Osteoblast (primary cell): ENCODE data around the gene ZFY. TPM values are rescaled to one million over a fixed set of nuclear protein-coding genes. Genes with fewer than 3 reads are reported as not detected.

Experiments
- DNase-seq: peaks from one replicate; pipeline ENCODE4 v3.0.0; 2011; ENCODE audit warnings: low spot score, mixed read lengths; ENCODE audit not compliant: insufficient read length; ENCODE audit errors: missing footprints
- H2AFZ ChIP-seq: 2 replicates; pipeline ENCODE4 v1.6.0; 2011; ENCODE audit warnings: mild to moderate bottlenecking, low read length
- H3K27ac ChIP-seq: 2 replicates; pipeline ENCODE4 v1.5.1; 2011; ENCODE audit warnings: mild to moderate bottlenecking, low read depth, low read length, moderate library complexity
- H3K27me3 ChIP-seq: 2 replicates; pipeline ENCODE4 v1.6.0; 2012; ENCODE audit warnings: mild to moderate bottlenecking, control low read depth, inconsistent platforms, low read length, moderate library complexity; ENCODE audit not compliant: insufficient read depth
- H3K36me3 ChIP-seq: 2 replicates; pipeline ENCODE4 v1.5.1; 2011; ENCODE audit warnings: mild to moderate bottlenecking, low read length, control low read depth, moderate library complexity; ENCODE audit not compliant: insufficient read depth
- H3K4me1 ChIP-seq: 2 replicates; pipeline ENCODE4 v1.5.1; 2011; ENCODE audit warnings: mild to moderate bottlenecking, low read length, control low read depth, moderate library complexity; ENCODE audit not compliant: insufficient read depth
- H3K4me2 ChIP-seq: 2 replicates; pipeline ENCODE4 v1.6.0; 2011; ENCODE audit warnings: mild to moderate bottlenecking, low read length; ENCODE audit not compliant: insufficient read depth
- H3K4me3 ChIP-seq: fragments of 200-600 bp; sonication (generic); 3 replicates; pipeline ENCODE4 v1.5.1; 2012; ENCODE audit warnings: mild to moderate bottlenecking, low read length, inconsistent platforms; ENCODE audit not compliant: insufficient read depth
- H3K79me2 ChIP-seq: 2 replicates; pipeline ENCODE4 v1.6.0; 2012; ENCODE audit warnings: mild to moderate bottlenecking, low read length, control low read depth, inconsistent platforms; ENCODE audit not compliant: insufficient read depth
- H3K9me3 ChIP-seq: 2 replicates; pipeline ENCODE4 v1.5.1; 2011; ENCODE audit warnings: low read depth, low read length, control low read depth
- H4K20me1 ChIP-seq: 2 replicates; pipeline ENCODE4 v1.6.0; 2012; ENCODE audit warnings: mild to moderate bottlenecking, low read length, control low read depth; ENCODE audit not compliant: insufficient read depth
- total RNA-seq: library from RNA; depleted of rRNA; stranded (reverse); fragments of >200 nt; gene quantifications from 2 replicates; pipeline ENCODE4 v1.2.3, GENCODE V29; 2012
- TF ChIP-seq, protein P1 (sequence below): IDR thresholded peaks from 2 replicates; pipeline ENCODE4 v1.5.1; 2011; ENCODE audit warnings: mild to moderate bottlenecking, low read depth, low read length, moderate library complexity; ENCODE audit errors: extremely low read depth

The ZFY gene
- total RNA-seq, 1 donor = 21.7 TPM

DNA sequence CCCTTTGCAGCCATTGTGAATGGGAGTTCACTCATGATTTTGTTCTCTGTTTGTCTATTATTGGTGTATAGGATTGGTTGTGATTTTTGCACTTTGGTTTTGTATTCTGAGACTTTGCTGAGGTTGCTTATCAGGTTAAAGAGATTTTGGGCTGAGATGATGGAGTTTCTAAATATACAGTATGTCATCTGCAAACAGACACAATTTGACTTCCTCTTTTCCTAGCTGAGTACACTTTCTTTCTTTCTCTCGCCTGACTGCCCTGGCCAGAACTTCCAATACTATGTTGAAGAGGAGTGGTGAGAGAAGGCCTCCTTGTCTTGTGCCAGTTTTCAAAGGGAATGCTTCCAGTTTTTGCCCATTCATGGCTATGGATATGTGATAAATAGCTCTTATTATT lies 81.4 kb downstream of the ZFY start:
- no peaks in the 10 kb centered on the region for H3K79me2 ChIP-seq
- DNase-seq = no peak
- no peaks in the 10 kb centered on the region for H3K9me3 ChIP-seq
- H3K4me3 ChIP-seq = no peak overlapping the region
- H2AFZ ChIP-seq = no peak overlapping the region
- TF ChIP-seq, protein P1, sequence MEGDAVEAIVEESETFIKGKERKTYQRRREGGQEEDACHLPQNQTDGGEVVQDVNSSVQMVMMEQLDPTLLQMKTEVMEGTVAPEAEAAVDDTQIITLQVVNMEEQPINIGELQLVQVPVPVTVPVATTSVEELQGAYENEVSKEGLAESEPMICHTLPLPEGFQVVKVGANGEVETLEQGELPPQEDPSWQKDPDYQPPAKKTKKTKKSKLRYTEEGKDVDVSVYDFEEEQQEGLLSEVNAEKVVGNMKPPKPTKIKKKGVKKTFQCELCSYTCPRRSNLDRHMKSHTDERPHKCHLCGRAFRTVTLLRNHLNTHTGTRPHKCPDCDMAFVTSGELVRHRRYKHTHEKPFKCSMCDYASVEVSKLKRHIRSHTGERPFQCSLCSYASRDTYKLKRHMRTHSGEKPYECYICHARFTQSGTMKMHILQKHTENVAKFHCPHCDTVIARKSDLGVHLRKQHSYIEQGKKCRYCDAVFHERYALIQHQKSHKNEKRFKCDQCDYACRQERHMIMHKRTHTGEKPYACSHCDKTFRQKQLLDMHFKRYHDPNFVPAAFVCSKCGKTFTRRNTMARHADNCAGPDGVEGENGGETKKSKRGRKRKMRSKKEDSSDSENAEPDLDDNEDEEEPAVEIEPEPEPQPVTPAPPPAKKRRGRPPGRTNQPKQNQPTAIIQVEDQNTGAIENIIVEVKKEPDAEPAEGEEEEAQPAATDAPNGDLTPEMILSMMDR = no peak
- H3K27ac ChIP-seq = no peak overlapping the region
- no peaks in the 10 kb centered on the region for H3K4me1 ChIP-seq
- no peak overlapping the region for H3K4me2 ChIP-seq
- H4K20me1 ChIP-seq = no peaks in the 10 kb centered on the region
- no peaks in the 10 kb centered on the region for H3K27me3 ChIP-seq
- H3K36me3 ChIP-seq = no peaks in the 10 kb centered on the region

DNA sequence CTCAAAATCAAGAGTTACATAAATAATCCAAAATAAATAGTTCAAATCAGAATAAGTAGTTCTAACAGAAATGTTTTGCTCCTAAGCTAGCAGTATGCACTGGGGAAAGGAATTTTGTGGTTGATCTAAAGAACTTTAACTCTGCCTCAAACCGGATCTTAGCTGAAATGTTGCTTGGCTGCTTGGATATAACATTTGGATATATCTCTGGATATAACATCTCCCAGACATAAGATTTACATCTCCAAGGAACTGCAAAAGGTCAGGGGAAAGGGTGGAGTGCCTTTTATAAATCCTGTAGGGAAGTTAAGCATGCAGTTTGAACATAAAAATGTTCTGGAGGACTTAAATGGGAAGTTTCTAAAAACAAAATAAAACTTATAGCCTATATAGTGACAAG lies 83.4 kb downstream of the ZFY start:
- no peak overlapping the region for H2AFZ ChIP-seq
- no peak overlapping the region for H3K4me2 ChIP-seq
- TF ChIP-seq, protein P1 = no peak
- no peaks in the 10 kb centered on the region for H3K36me3 ChIP-seq
- no peaks in the 10 kb centered on the region for H4K20me1 ChIP-seq
- no peak overlapping the region for H3K4me3 ChIP-seq
- H3K27ac ChIP-seq = no peak overlapping the region
- DNase-seq = no peak
- no peaks in the 10 kb centered on the region for H3K79me2 ChIP-seq
- H3K4me1 ChIP-seq = no peaks in the 10 kb centered on the region
- H3K9me3 ChIP-seq = no peaks in the 10 kb centered on the region
- no peaks in the 10 kb centered on the region for H3K27me3 ChIP-seq

DNA sequence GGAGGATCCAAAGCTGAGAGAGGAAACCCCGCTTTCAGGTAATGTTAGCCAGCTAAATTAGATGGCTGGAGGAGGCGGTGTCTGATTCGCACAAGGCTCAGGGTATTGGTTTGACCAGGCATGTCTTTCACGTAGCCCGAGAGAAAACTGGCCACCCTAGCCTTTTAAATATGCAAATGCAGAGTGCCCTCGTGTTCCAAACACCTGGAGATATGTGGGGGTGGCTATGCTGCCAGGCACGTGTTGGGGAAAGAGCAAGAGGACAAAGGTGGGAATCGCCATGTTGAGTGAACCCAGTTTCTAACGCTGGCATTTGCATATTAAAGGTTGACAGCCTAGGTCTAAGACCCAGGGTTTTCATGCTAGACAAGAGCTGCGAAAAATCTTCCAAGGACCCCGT lies 84.4 kb downstream of the ZFY start:
- Histone ChIP-seq H3K4me1 (no peaks in the 10 kb centered on the region), H2AFZ (no peak overlapping the region), H3K27ac (no peak overlapping the region), H4K20me1 (no peaks in the 10 kb centered on the region), H3K36me3 (no peaks in the 10 kb centered on the region), H3K79me2 (no peaks in the 10 kb centered on the region), H3K27me3 (no peaks in the 10 kb centered on the region), H3K4me2 (no peak overlapping the region), H3K9me3 (no peaks in the 10 kb centered on the region), H3K4me3 (no peak overlapping the region)
- TF ChIP-seq, protein P1 = no peak
- no peak for DNase-seq

DNA sequence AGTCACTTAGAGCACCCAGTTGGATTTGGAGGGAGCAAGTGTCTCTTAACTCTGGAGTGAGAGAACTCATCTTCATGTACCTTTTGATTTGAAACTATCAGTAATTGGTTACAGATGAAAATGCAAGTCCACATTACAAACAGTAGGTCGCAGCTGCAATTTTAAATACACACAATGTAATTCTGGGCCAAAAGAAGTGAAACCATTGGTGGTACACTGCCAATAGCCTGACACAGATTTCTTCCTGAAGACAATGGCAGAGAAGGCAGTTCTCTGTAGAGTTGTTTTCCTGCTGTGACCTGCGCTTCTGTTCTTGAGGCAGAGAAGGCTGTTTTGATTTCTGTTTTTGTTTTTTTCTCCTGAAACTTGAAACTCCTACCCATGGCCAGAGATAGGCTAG lies 86.0 kb downstream of the ZFY start:
- no peaks in the 10 kb centered on the region for H3K9me3 ChIP-seq
- no peaks in the 10 kb centered on the region for H3K36me3 ChIP-seq
- TF ChIP-seq, protein P1 = no peak
- H3K27me3 ChIP-seq = no peaks in the 10 kb centered on the region
- H3K27ac ChIP-seq = no peak overlapping the region
- H4K20me1 ChIP-seq = no peaks in the 10 kb centered on the region
- H3K79me2 ChIP-seq = no peaks in the 10 kb centered on the region
- H3K4me1 ChIP-seq = no peaks in the 10 kb centered on the region
- H3K4me3 ChIP-seq = no peak overlapping the region
- no peak overlapping the region for H2AFZ ChIP-seq
- H3K4me2 ChIP-seq = no peak overlapping the region
- no peak for DNase-seq
